Stimulated activated CD4-positive, alpha-beta T cell treated with anti-CD3 and anti-CD28 coated beads, Interleukin-4, amount 100 ng/mL, for 4 hours (primary cell): Measurements from ENCODE around the gene PHC2.

ENCODE experiments used
- DNase-seq, 2 experiments: peaks; one replicate each; pipeline ENCODE4 v3.0.0-alpha.2; 2020

PHC2 gene

GRCh38 chr1:33388805-33389771 is 41.8 kb downstream of the PHC2 start:
- DNase-seq = no peak

GRCh38 chr1:33387625-33388024 is 43.3 kb downstream of the PHC2 start:
- no peak for DNase-seq

- DNase-seq = no peak
These were observed 45.6 kb downstream of the PHC2 start for GRCh38 chr1:33385251-33385650.

GRCh38 chr1:33384040-33384812 is 46.7 kb downstream of the PHC2 start:
- DNase-seq = no peak

- no peak for DNase-seq
These were observed 47.4 kb downstream of the PHC2 start for GRCh38 chr1:33383489-33383888.

- DNase-seq = no peak
These were observed 48.1 kb downstream of the PHC2 start for GRCh38 chr1:33382661-33383415.

GRCh38 chr1:33381977-33382376 is 48.9 kb downstream of the PHC2 start:
- DNase-seq = no peak

- DNase-seq = no peak
These were observed 50.1 kb downstream of the PHC2 start for GRCh38 chr1:33380811-33381210.

GRCh38 chr1:33379631-33380354 is 51.1 kb downstream of the PHC2 start:
- no peak for DNase-seq

- no peak for DNase-seq
These were observed 51.9 kb downstream of the PHC2 start for GRCh38 chr1:33378976-33379375.

GRCh38 chr1:33378524-33378923 is 52.4 kb downstream of the PHC2 start:
- DNase-seq = no peak

- DNase-seq = no peak
These were observed 53.1 kb downstream of the PHC2 start for GRCh38 chr1:33377756-33378155.

GRCh38 chr1:33377013-33377412 is 53.9 kb downstream of the PHC2 start:
- DNase-seq = no peak

GRCh38 chr1:33375316-33375715 is 55.6 kb downstream of the PHC2 start:
- DNase-seq = no peak

GRCh38 chr1:33374336-33375105 is 56.4 kb downstream of the PHC2 start:
- no peak for DNase-seq

GRCh38 chr1:33373606-33374005 is 57.3 kb downstream of the PHC2 start:
- no peak for DNase-seq

- no peak for DNase-seq
These were observed 58.2 kb downstream of the PHC2 start for GRCh38 chr1:33372677-33373076.

GRCh38 chr1:33372162-33372561 is 58.7 kb downstream of the PHC2 start:
- DNase-seq = no peak

GRCh38 chr1:33371334-33371733 is 59.6 kb downstream of the PHC2 start:
- DNase-seq = no peak

GRCh38 chr1:33370827-33371226 is 60.1 kb downstream of the PHC2 start:
- no peak for DNase-seq

- DNase-seq = no peak
These were observed 60.6 kb downstream of the PHC2 start for GRCh38 chr1:33370301-33370700.

- DNase-seq = no peak
These were observed 61.1 kb downstream of the PHC2 start for GRCh38 chr1:33369764-33370163.
